ENCODE measurements around the gene MRPL28. TPM values are rescaled to one million over a fixed set of nuclear protein-coding genes. Genes with fewer than 3 reads are reported as not detected.

MRPL28 gene
- total RNA-seq, 1 experiment from 2014 or later = 38.1 TPM

DNA sequence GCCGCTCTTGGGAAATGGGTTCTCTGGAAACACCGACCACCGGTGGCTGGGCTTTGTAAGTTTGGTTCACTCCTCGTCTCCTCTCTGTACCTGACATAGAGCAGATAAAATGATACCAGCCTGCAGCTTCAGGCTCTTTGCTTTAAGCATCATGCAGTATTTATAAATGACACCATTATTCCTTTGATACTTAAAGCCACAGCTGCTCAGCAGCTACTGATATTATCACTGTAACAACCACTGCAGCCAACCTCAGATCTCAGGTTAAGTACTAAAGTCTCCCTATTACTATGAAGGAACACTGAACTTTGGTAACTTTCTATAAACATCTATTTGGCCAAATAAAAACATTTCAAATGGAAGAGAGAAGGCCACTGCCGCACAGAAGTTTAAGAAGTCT lies 52.8 kb downstream of the MRPL28 start:
- Histone ChIP-seq H3K9me2 (replicated peaks; ENCODE audit: insufficient read depth, low read length) (no peaks in the 10 kb centered on the region), H3K4me2 (ENCODE audit: low read depth, low read length, poor library complexity, severe bottlenecking) (no peak overlapping the region), H3K27ac (ENCODE audit: low read length) (no peak overlapping the region), H3K36me3 (ENCODE audit: insufficient read depth, low read length) (no peaks in the 10 kb centered on the region), H3K9me3 (ENCODE audit: low read length) (no peaks in the 10 kb centered on the region), H3K9ac (ENCODE audit: low read length) (no peak overlapping the region), H3K79me2 (ENCODE audit: low read length) (peaks cover 77% of the 10 kb centered on the region), H3K4me1 (ENCODE audit: low read length) (no peaks in the 10 kb centered on the region), H3K4me3 (ENCODE audit: low read length) (no peak overlapping the region), H2AFZ (ENCODE audit: low read length) (no peak overlapping the region), H3K27me3 (ENCODE audit: low read length) (no peaks in the 10 kb centered on the region), H4K20me1 (ENCODE audit: insufficient read depth, low read depth, low read length) (peaks cover 21% of the 10 kb centered on the region; the same call in 1 of the 2 replicates)
- DNase-seq = no peak

Other genes with a start within 250 kb of the MRPL28 start
- 10.5 and 24.2 TPM in 2 replicates for gene NPRL3, start 231.9 kb downstream of the MRPL28 start, total RNA-seq (2014; rRNA removed; shearing (Covaris generic); ENCODE audit: low replicate concordance)
- gene HBZ, start 217.9 kb downstream of the MRPL28 start, total RNA-seq (2014; rRNA removed; shearing (Covaris generic); ENCODE audit: low replicate concordance) = not detected in 2 replicates
- not detected in 2 replicates for gene HBM, start 204.6 kb downstream of the MRPL28 start, total RNA-seq (2014; rRNA removed; shearing (Covaris generic); ENCODE audit: low replicate concordance)
- not detected in 2 replicates for gene HBA2, start 197.7 kb downstream of the MRPL28 start, total RNA-seq (2014; rRNA removed; shearing (Covaris generic); ENCODE audit: low replicate concordance)
- not detected in 2 replicates for gene HBA1, start 193.9 kb downstream of the MRPL28 start, total RNA-seq (2014; rRNA removed; shearing (Covaris generic); ENCODE audit: low replicate concordance)
- not detected in 2 replicates for gene HBQ1, start 190.1 kb downstream of the MRPL28 start, total RNA-seq (2014; rRNA removed; shearing (Covaris generic); ENCODE audit: low replicate concordance)
- gene LUC7L, start 141.1 kb downstream of the MRPL28 start, total RNA-seq (2014; rRNA removed; shearing (Covaris generic); ENCODE audit: low replicate concordance) = 85.6 and 110 TPM in 2 replicates
- 12.2 and 24.5 TPM in 2 replicates for gene FAM234A, start 135.7 kb downstream of the MRPL28 start, total RNA-seq (2014; rRNA removed; shearing (Covaris generic); ENCODE audit: low replicate concordance)
- gene RGS11, start 94.6 kb downstream of the MRPL28 start, total RNA-seq (2014; rRNA removed; shearing (Covaris generic); ENCODE audit: low replicate concordance) = not detected in 2 replicates
- gene ARHGDIG, start 89.9 kb downstream of the MRPL28 start, total RNA-seq (2014; rRNA removed; shearing (Covaris generic); ENCODE audit: low replicate concordance) = 2.7 and 3.1 TPM in 2 replicates
- 0.71 TPM in 1 of 2 replicates, not detected in the other for gene PDIA2, start 87.4 kb downstream of the MRPL28 start, total RNA-seq (2014; rRNA removed; shearing (Covaris generic); ENCODE audit: low replicate concordance)
- 14.6 and 46.4 TPM in 2 replicates for gene AXIN1, start 17.8 kb downstream of the MRPL28 start, total RNA-seq (2014; rRNA removed; shearing (Covaris generic); ENCODE audit: low replicate concordance)
- 50.0 and 58.1 TPM in 2 replicates for gene PGAP6, start 11.4 kb upstream of the MRPL28 start, total RNA-seq (2014; rRNA removed; shearing (Covaris generic); ENCODE audit: low replicate concordance)
- 102 and 190 TPM in 2 replicates for gene NME4, start 26.7 kb upstream of the MRPL28 start, total RNA-seq (2014; rRNA removed; shearing (Covaris generic); ENCODE audit: low replicate concordance)
- gene DECR2, start 31.3 kb upstream of the MRPL28 start, total RNA-seq (2014; rRNA removed; shearing (Covaris generic); ENCODE audit: low replicate concordance) = 5.3 and 10.4 TPM in 2 replicates
- 6.0 and 17.2 TPM in 2 replicates for gene RAB11FIP3, start 55.1 kb upstream of the MRPL28 start, total RNA-seq (2014; rRNA removed; shearing (Covaris generic); ENCODE audit: low replicate concordance)
- 26.7 and 51.3 TPM in 2 replicates for gene CAPN15, start 157.2 kb upstream of the MRPL28 start, total RNA-seq (2014; rRNA removed; shearing (Covaris generic); ENCODE audit: low replicate concordance)
- not detected in 2 replicates for gene PRR35, start 189.9 kb upstream of the MRPL28 start, total RNA-seq (2014; rRNA removed; shearing (Covaris generic); ENCODE audit: low replicate concordance)
- 3.7 and 5.9 TPM in 2 replicates for gene NHLRC4, start 196.5 kb upstream of the MRPL28 start, total RNA-seq (2014; rRNA removed; shearing (Covaris generic); ENCODE audit: low replicate concordance)
- gene PIGQ, start 199.4 kb upstream of the MRPL28 start, total RNA-seq (2014; rRNA removed; shearing (Covaris generic); ENCODE audit: low replicate concordance) = 35.7 and 64.3 TPM in 2 replicates
- gene RAB40C, start 219.5 kb upstream of the MRPL28 start, total RNA-seq (2014; rRNA removed; shearing (Covaris generic); ENCODE audit: low replicate concordance) = 5.9 and 11.3 TPM in 2 replicates